Uterine smooth muscle cell (primary cell): ENCODE data around the gene TWNK. TPM values are rescaled to one million over a fixed set of nuclear protein-coding genes. Genes with fewer than 3 reads are reported as not detected.

Source experiments
- total RNA-seq: library from RNA; depleted of rRNA; stranded (reverse); fragments of >200 nt; gene quantifications from 2 replicates; pipeline ENCODE4 v1.2.3, GENCODE V29; 2014

Gene TWNK
- total RNA-seq = 8.0 and 9.0 TPM in 2 replicates

DNA sequence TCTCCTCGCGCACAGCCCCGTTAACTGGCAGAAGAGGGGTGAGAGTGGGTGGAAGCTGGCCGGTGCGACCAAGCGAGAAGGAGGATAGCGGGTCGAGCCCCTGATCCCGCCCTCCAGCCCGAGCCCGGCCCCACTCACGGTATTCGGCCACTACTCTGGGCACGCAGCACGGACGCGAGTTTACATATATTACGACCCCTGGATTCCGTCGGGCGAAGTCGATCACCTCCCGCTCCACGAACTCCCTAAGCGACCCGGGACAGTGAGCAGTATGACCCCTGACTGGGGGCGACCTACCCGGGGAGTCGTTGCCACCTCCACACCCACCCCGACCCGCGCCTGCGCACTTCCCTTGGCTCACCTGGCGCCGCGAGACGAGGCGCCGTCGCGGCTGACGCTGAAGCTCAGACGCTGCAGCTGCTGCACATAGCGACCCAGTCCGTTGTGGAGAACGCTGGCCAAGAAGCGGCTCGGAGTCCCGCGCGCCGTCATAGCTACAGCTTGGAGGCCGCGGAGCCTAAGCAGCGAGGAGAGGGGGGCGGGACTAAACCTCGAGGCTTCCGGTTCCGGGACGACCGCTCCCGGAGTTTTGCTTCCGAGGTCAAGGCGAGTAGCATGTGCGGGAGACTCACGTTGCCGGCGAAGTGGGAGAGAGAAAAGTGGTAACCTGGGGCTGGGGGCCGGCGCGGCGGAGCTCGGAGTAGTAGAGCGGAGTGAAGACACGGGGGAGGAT, at the start of gene TWNK, which contains the start of gene MRPL43:
TSS of gene TWNK (plus strand) at position 592 of the 733 bp plus-strand sequence. CDS start 668 bp downstream, outside the sequence.
TSS of gene MRPL43 (minus strand) at position 546 of the 733 bp plus-strand sequence. CDS start at position 492, 54 bp downstream.

DNA sequence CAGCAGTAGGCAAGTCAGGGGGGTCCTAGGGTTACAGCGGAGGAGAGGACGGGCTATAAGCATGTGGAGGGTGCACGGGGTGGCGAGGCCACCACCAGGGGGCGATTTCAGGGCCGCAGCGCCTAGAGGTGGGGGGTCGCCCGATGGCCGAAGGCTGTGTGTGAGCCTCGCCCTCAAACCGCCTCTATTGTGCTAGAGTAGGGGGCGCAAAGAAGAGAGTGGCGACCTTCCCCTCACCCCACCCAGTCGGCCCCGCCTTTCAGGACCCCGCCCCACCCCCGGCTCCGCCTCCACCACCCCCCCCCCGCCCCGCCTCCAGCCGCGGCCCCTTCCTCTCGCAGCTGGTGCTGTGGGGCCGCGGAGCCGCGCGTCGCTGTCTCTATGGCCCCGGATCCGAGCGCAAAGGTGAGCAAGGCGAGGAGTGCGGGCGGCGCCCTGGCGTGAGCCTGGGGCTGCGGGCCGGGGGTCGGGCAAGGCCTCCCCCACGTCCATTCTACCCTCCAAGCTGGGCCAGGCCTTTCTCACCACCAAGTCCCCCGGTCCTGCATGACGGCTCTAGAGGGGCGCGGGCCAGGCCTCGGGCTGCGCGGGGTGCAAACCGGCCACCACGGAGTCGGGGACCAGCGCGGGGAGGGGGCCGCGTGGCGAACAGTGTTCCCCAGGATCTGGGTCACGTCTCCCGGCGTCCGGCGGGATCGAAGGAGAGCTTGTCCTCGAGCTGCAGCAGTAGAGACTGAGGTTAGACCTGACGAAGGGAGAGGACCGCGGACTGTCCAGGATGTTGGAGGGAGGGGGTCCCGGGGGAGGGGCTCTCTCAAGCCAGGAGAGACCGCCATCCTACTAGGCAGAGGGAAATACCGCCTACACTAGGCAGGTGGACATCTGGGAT, 17.9 kb upstream of the TWNK start, which contains the start of gene SEMA4G:
TSS of gene SEMA4G (plus strand) at position 318 of the 889 bp plus-strand sequence. CDS start 3,409 bp downstream, outside the sequence.

DNA sequence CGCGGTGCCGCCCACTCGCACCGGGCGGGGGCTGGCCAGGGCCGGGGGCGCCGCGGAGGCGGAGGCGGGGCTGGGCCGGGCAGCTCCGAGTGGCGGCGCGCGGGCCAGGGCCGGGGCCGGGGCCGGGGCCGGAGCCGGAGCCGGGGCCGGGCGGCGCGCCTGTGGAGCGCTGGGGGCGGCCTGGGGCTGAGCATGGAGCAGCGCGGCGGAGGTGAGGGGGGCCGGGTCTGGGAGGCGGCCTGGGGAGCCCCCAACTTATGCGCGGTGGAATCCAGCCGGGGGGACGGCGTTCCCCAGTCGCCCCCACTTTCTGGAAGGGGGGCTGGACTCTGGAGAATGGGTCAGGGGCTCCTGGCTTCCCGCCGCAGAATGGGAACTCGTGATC, 12.4 kb downstream of the TWNK start, which contains the start of gene LZTS2:
TSS of gene LZTS2 (plus strand) at position 67 of the 385 bp plus-strand sequence. CDS start 2,731 bp downstream, outside the sequence.

DNA sequence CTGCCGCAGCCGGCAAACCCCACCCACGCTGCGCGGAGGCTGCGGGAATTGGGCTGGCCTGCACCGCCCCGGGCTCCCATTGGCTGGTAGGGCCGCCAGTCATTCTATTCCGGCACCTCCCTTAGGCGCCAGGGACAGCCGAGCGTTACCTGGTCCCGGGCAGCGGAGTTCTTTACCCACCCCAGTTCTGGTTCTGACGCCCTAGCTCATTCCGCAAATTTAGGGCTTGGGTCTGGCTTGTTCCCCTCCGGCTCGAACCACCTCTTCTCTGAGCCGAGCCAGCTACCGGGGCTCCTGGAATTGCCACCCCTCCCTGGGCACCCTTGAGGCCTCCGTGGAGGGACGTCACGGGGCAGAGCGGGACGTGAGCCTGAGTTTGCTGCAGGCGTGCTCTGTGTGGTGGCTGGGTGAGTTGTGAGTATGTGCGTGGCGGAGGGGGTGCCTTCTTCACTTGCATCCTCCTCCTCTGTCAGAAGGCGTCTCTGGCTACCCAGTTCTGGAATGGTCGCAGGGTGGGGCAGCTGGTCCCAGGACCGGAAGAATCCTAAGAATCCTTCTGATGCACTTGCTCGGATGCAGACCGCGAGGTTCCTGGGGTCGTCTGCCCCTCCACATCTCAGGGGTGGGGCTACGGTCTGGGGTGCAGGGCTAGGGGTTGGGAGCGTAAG, 43.9 kb downstream of the TWNK start, which contains the start of the genes PDZD7 and SFXN3:
TSS of gene PDZD7 (minus strand) at position 2 of the 668 bp plus-strand sequence. CDS start 910 bp downstream, outside the sequence.
TSS of gene SFXN3 (plus strand) at position 107 of the 668 bp plus-strand sequence. CDS start 3,461 bp downstream, outside the sequence.

Other genes with a start within 250 kb of the TWNK start
- gene PAX2, start 242.0 kb upstream of the TWNK start, total RNA-seq = under 0.01 TPM in 1 of 2 replicates, not detected in the other
- gene SLF2, start 74.6 kb upstream of the TWNK start, total RNA-seq = 41.9 and 44.8 TPM in 2 replicates
- gene SEMA4G, start 18.0 kb upstream of the TWNK start, total RNA-seq = 0.33 and 1.00 TPM in 2 replicates
- 49.4 and 63.5 TPM in 2 replicates for gene MRPL43, start within 50 bp of the TWNK start, total RNA-seq
- 76.6 and 86.4 TPM in 2 replicates for gene LZTS2, start 12.3 kb downstream of the TWNK start, total RNA-seq
- gene PDZD7, start 43.6 kb downstream of the TWNK start, total RNA-seq = 1.4 and 2.1 TPM in 2 replicates
- gene SFXN3, start 43.7 kb downstream of the TWNK start, total RNA-seq = 64.5 and 67.0 TPM in 2 replicates
- 6.2 and 6.4 TPM in 2 replicates for gene KAZALD1, start 74.4 kb downstream of the TWNK start, total RNA-seq
- not detected in 2 replicates for gene TLX1, start 143.8 kb downstream of the TWNK start, total RNA-seq
- gene LBX1, start 241.9 kb downstream of the TWNK start, total RNA-seq = not detected in 2 replicates